Suprapubic skin (tissue), 4 donors: ENCODE data around the gene SLC7A4.

Experiments
- CTCF ChIP-seq, 2 donors: fragments of 200-600 bp in 1 of 2; fragments of 450-650 bp in 1 of 2; sonication (generic) in 1 of 2; IDR thresholded peaks; one replicate each; pipeline ENCODE4 v1.5.1; 2016 to 2019; ENCODE audit warnings: antibody characterized with exemption in 2 of 2, mild to moderate bottlenecking in 1 of 2, moderate library complexity in 1 of 2
- POLR2A ChIP-seq, 2 donors: fragments of 450-650 bp; IDR thresholded peaks; one replicate each; pipeline ENCODE4 v1.6.1; 2017; ENCODE audit warnings: antibody characterized with exemption in 2 of 2, mild to moderate bottlenecking in 2 of 2, moderate library complexity in 2 of 2
- POLR2AphosphoS5 ChIP-seq, 3 donors: sonication (generic); formaldehyde crosslinking; IDR thresholded peaks; one replicate each; pipeline ENCODE4 v1.6.1; 2017; ENCODE audit warnings: antibody characterized with exemption in 3 of 3

- TF ChIP-seq POLR2A (IDR thresholded peaks at IDR 0.05), result no peak
- no peak for TF ChIP-seq CTCF (IDR thresholded peaks at IDR 0.05)
- no peak for TF ChIP-seq POLR2AphosphoS5 (IDR thresholded peaks at IDR 0.05)
Measured at GRCh38 chr22:21055880-21056319, 23.5 kb upstream of the SLC7A4 start.
